H1 (cell line): ENCODE measurements around the gene HUWE1. TPM values are rescaled to one million over a fixed set of nuclear protein-coding genes. Genes with fewer than 3 reads are reported as not detected.

Experiments
- SP2 ChIP-seq: IDR thresholded peaks from 2 replicates; pipeline ENCODE4 v1.6.1; 2012; ENCODE audit warnings: mild to moderate bottlenecking, low read length, inconsistent platforms
- SRF ChIP-seq: IDR thresholded peaks from 2 replicates; pipeline ENCODE4 v1.6.1; 2011; ENCODE audit warnings: mild to moderate bottlenecking, low read depth, low read length, moderate library complexity
- polyA plus RNA-seq, 7 experiments: library from polyadenylated mRNA; depleted of rRNA in 3 of 7; stranded (reverse) in 5 of 7; unstranded in 2 of 7; fragments of >200 nt in 5 of 7; fragments of 200-250 nt in 2 of 7; gene quantifications; 1 replicate in 5 of 7; 2 replicates in 1 of 7; 4 replicates in 1 of 7; pipeline versions ENCODE4 v1.2.1 to v1.2.3, GENCODE V29; 2011 to 2013; ENCODE audit warnings: missing spikeins in 2 of 7, mixed read lengths in 2 of 7
- total RNA-seq: library from RNA; stranded (reverse); fragmentation: NEBNext Ultra II Directional; extraction: Animal tissue kit (Norgen Biotek cat#: 25700); gene quantifications from 2 replicates; pipeline ENCODE4 v1.2.1, GENCODE V29; 2021

The HUWE1 gene
- total and polyA plus RNA-seq, 2 of the 8 experiments (the other 6 are each of a cell fraction or from before 2014, with no cell fraction given), result 114 to 252 TPM

- TF ChIP-seq SRF (no peak), SP2 (no peak)
Observed at GRCh38 chrX:53544936-53545335, 141.6 kb downstream of the HUWE1 start (continued).
